ENCODE results near the gene AGAP3. TPM values are rescaled to one million over a fixed set of nuclear protein-coding genes. Genes with fewer than 3 reads are reported as not detected.

Gene AGAP3
- total RNA-seq = 10 to 100 TPM; 27.7 to 46.9 (median 42.8) TPM
- total RNA-seq (2013) = 21.1 TPM

DNA sequence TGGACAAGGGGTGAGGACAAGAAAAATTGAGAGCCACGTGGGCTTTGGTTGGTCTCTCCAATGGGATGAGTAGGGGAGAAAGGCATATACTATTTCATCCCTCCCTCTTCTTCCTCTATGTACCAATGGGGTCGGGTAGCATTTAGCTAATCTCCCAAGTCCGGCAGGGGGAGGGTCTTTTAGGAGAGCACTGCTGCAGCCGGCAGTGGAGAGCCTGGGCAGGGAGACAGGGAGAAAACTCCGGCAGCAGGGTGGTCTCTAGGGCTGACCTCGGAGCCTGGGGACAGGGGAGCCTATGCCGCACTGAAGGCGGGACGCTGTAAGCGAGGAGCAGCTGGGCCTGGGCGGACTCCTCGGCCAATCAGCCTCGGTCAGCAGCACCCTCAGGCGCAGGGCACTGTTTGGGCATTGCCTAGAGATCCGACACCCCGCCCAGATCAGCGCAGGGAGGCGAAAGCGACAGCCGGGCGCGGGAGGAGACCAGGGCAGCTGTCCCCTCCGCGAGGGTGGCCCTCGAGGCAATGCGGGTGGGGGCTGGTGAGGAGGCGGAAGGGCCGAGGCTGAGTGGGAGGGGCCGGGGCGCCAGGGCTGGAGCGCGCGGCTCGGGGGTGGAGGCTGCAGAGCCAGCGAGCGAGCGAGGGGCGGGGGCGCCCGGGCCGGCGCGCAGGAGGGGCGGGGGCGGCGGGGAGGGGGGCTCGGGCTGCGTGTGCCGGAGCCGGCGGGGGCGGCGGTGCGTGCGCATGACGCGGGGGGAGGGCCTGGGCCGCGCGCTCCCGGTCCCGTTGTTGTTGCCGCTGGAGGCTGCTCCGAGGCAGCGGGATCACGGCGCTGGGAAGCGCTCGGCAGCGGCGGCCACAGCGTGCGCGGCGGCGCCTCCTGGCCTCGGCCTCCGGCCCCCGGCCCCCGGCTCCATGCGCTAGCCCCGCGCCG, at the start of gene AGAP3:
TSS of gene AGAP3 (plus strand) at position 785 of the 930 bp plus-strand sequence. CDS start 267 bp downstream, outside the sequence.
- Mint-ChIP-seq H3K36me3 (no peaks in the 10 kb centered on the region), H3K4me1 (peaks cover 48 to 65% of the 10 kb centered on the region in 2 donors), H3K27me3 (ENCODE audit: low read depth in 2 of 2) (no peaks in the 10 kb centered on the region), H3K4me3 (peak within 1 kb of the TSS; percentile 91), H3K9me3 (no peaks in the 10 kb centered on the region), H3K27ac (peak within 1 kb of the TSS; percentile 88 to 98)
- ATAC-seq (peak; percentile 12 to 40 (median 14)), DNase-seq (peak; percentile 45 to 71)
- H3K4me1 ChIP-seq (ENCODE audit: control insufficient read depth, insufficient read depth, low read length) = peaks cover 67% of the 10 kb centered on the region
- H3K36me3 ChIP-seq (ENCODE audit: control insufficient read depth, insufficient read depth, low read length) = no peaks in the 10 kb centered on the region
- H3K9me3 ChIP-seq (ENCODE audit: control insufficient read depth, insufficient read depth, low read length) = no peaks in the 10 kb centered on the region
- no peak for TF ChIP-seq CTCF (IDR thresholded peaks at IDR 0.05)
- WGBS (ENCODE audit: insufficient coverage) = under 1% methylated on average over 82 of the region's 84 CpGs
- H3K27ac ChIP-seq (ENCODE audit: low read length) = peak within 1 kb of the TSS; percentile 61
- H3K4me3 ChIP-seq (ENCODE audit: low read length) = peak within 1 kb of the TSS; percentile 63
- intact Hi-C loops (cut with micrococcal nuclease) = no loop called here
- H3K27me3 ChIP-seq (ENCODE audit: control insufficient read depth, insufficient read depth, low read length) = no peaks in the 10 kb centered on the region

DNA sequence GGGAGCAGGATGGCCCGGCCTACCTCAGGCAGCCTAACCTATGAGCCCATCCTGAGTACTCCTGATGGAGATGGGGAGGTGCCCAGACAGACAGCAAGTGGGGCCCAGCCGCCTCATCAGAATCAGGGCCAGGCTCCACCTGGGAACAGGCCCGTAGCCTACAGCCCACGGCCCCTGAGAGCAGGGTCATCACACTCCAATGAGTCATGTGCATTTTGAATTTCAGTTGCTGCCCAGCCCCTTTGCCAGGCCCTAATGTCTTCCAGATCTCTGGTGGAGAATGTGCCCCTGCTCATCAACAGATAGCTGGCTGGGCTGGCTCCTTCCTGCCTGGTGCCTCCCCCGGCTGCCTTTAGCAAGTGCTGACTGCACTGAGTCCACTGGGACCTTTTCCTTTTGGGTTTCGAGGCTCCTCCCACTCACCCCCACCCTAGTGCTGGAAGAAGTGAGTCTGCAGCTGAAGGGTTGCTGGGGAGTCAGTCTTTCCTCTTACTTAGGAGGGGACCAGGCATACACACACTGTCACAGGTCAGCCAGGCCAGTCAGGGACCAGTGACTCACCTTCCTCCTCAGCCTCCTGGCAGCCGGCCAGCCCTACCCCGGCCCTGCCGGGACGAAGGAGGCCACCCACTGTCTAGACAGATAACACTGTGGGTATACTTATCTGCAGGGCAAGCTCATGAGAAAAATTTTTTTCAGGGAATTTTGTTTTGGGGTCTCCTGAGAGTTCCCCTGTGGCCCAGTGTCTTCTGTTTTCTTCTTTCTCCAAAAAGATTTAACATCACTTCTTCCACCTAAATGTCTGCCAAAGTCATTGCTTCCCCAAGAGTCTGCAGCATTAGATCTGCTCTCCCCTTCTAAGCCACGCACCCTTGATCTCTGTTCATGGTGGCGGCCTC, 47.1 kb upstream of the AGAP3 start:
- Mint-ChIP-seq H3K27me3 (ENCODE audit: low read depth in 2 of 2) (no peaks in the 10 kb centered on the region), H3K9me3 (no peaks in the 10 kb centered on the region), H3K4me1 (peaks cover 9 to 14% of the 10 kb centered on the region in 2 donors), H3K27ac (peak overlapping the region; percentile 26 to 53), H3K4me3 (no peak overlapping the region), H3K36me3 (no peaks in the 10 kb centered on the region)
- no peaks in the 10 kb centered on the region for H3K27me3 ChIP-seq (ENCODE audit: control insufficient read depth, insufficient read depth, low read length)
- no peaks in the 10 kb centered on the region for H3K9me3 ChIP-seq (ENCODE audit: control insufficient read depth, insufficient read depth, low read length)
- no peak for TF ChIP-seq CTCF (IDR thresholded peaks at IDR 0.05)
- peaks cover 23% of the 10 kb centered on the region for H3K36me3 ChIP-seq (ENCODE audit: control insufficient read depth, insufficient read depth, low read length)
- no peaks in the 10 kb centered on the region for H3K4me1 ChIP-seq (ENCODE audit: control insufficient read depth, insufficient read depth, low read length)
- no peak overlapping the region for H3K27ac ChIP-seq (ENCODE audit: low read length)
- intact Hi-C loops (cut with micrococcal nuclease) = no loop called here
- H3K4me3 ChIP-seq (ENCODE audit: low read length) = no peak overlapping the region
- WGBS (ENCODE audit: insufficient coverage) = 55% methylated on average over 10 of the region's 12 CpGs
- peak; percentile 53 to 69 (median 66) for ATAC-seq
- peak in 1 of 2 donors; percentile 32 for DNase-seq

GRCh38 chr7:151039850-151040548, 46.3 kb upstream of the AGAP3 start:
- Mint-ChIP-seq H3K27ac (peak overlapping the region; percentile 26 to 33), H3K4me1 (peaks cover 9 to 14% of the 10 kb centered on the region in 2 donors), H3K36me3 (no peaks in the 10 kb centered on the region), H3K4me3 (no peak overlapping the region), H3K27me3 (ENCODE audit: low read depth in 2 of 2) (no peaks in the 10 kb centered on the region), H3K9me3 (no peaks in the 10 kb centered on the region)
- no peak for TF ChIP-seq CTCF (IDR thresholded peaks at IDR 0.05)
- H3K36me3 ChIP-seq (ENCODE audit: control insufficient read depth, insufficient read depth, low read length) = peaks cover 18% of the 10 kb centered on the region
- no peaks in the 10 kb centered on the region for H3K4me1 ChIP-seq (ENCODE audit: control insufficient read depth, insufficient read depth, low read length)
- no peak overlapping the region for H3K27ac ChIP-seq (ENCODE audit: low read length)
- DNase-seq (no peak), ATAC-seq (no peak)
- intact Hi-C loops (cut with micrococcal nuclease) = no loop called here
- no peaks in the 10 kb centered on the region for H3K9me3 ChIP-seq (ENCODE audit: control insufficient read depth, insufficient read depth, low read length)
- no peak overlapping the region for H3K4me3 ChIP-seq (ENCODE audit: low read length)
- H3K27me3 ChIP-seq (ENCODE audit: control insufficient read depth, insufficient read depth, low read length) = no peaks in the 10 kb centered on the region
- WGBS (ENCODE audit: insufficient coverage) = 71% methylated on average over 18 of the region's 18 CpGs
